Measurements from ENCODE around the gene DNAJC18.

DNA sequence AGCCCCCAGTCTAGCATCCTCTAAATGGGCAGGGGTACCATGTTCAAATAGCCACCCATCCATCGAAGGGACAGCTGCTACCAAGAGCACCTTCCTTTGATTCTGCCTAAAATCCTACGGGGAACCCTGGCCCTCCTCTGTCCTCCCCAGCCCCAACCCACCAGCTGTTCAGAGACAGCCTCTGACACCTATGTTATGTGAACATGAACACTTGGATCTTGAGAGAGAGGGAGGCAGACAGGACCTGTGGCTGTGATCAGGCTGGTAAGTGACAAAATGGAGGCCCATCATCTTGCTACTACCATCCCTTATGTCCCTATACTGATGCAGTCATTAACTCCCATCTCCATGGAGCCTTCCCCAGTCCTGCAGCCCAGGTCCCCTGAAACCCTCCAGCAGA is 64.4 kb downstream of the DNAJC18 start:
- TF ChIP-seq CTCF (IDR thresholded peaks at IDR 0.05): no peak
- no peak for TF ChIP-seq POLR2A (IDR thresholded peaks at IDR 0.05)
- no peak for TF ChIP-seq EP300 (IDR thresholded peaks at IDR 0.05)

All from tibial nerve (tissue), 4 donors.